HL-60 (cell line): ENCODE measurements around the gene PRKAR1B.
"Not testable (repeated sequence)": the region's sequence is repeated elsewhere in the genome, so short reads cannot be mapped to it uniquely, and the experiment has no call there.

ENCODE experiments used
- DNase-seq, 2 experiments: peaks; one replicate each; pipeline ENCODE4 v3.0.0-alpha.2; 2010 to 2020; ENCODE audit warnings: low read depth in 1 of 2, low spot score in 1 of 2
- H3K27ac ChIP-seq: fragments of 250-450 bp; sonication (Bioruptor Pico); replicated peaks from 2 replicates; pipeline ENCODE4 v1.5.1; 2020; ENCODE audit warnings: mild to moderate bottlenecking, moderate library complexity
- H3K27me3 ChIP-seq: fragments of 250-450 bp; sonication (Bioruptor Pico); 2 replicates; pipeline ENCODE4 v1.5.1; 2021; ENCODE audit warnings: mild to moderate bottlenecking, moderate library complexity; ENCODE audit not compliant: insufficient read depth, poor library complexity, severe bottlenecking
- H3K4me3 ChIP-seq: replicated peaks from 2 replicates; pipeline ENCODE4 v1.5.1; 2011; ENCODE audit warnings: mild to moderate bottlenecking, control low read depth, low read length; ENCODE audit not compliant: insufficient read depth
- GABPA ChIP-seq: IDR thresholded peaks from 2 replicates; pipeline ENCODE4 v1.6.1; 2012; ENCODE audit warnings: low read depth
- POLR2AphosphoS5 ChIP-seq: IDR thresholded peaks from 2 replicates; pipeline ENCODE4 v1.6.1; 2012; ENCODE audit warnings: low read depth
- SPI1 ChIP-seq: IDR thresholded peaks from 2 replicates; pipeline ENCODE4 v1.6.1; 2012; ENCODE audit warnings: low read depth, mild to moderate bottlenecking, borderline replicate concordance
- TF ChIP-seq, protein P1 (sequence below): IDR thresholded peaks from one replicate; pipeline ENCODE4 v1.5.1; 2011; ENCODE audit warnings: low read length, control low read depth, inconsistent platforms; ENCODE audit not compliant: insufficient read depth
- TF ChIP-seq, protein P2 (sequence below): IDR thresholded peaks from 2 replicates; pipeline ENCODE4 v1.6.1; 2012; ENCODE audit warnings: low read depth; ENCODE audit not compliant: insufficient replicate concordance

PRKAR1B gene

DNA sequence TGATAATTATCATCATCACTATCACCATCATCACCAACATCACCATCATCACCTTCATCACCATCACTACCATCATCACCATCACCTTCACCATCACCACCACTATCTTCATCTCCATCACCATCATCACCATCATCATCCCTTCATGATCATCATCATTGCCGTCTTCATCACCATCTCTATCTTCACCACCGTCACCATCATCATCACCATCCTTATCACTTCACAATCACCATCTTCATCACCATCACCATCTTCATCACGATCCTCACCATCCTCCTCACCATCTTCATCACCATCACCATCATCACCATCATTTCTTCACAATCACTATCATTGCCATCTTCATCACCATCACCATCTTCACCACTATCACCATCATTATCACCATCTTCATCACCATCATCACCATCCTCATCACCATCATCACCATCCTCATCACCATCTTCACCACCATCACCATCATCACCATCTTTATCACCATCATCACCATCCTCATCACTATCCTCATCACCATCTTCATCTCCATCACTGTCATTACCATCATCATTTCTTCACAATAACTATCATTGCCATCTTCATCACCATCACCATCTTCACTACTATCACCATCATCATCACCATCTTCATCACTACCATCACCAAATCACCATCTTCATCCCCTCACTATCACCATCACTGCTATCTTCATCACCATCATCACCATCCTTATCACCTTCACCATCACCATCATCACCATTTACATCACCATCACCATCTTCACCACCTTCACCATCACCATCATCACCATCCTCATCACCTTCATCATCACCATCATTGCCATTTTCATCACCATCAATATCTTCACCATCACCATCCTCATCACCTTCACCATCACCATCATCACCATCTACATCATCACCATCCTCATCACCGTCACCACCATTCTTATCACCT lies 73.0 kb downstream of the PRKAR1B start:
- DNase-seq: no peak
- TF ChIP-seq, protein P1, sequence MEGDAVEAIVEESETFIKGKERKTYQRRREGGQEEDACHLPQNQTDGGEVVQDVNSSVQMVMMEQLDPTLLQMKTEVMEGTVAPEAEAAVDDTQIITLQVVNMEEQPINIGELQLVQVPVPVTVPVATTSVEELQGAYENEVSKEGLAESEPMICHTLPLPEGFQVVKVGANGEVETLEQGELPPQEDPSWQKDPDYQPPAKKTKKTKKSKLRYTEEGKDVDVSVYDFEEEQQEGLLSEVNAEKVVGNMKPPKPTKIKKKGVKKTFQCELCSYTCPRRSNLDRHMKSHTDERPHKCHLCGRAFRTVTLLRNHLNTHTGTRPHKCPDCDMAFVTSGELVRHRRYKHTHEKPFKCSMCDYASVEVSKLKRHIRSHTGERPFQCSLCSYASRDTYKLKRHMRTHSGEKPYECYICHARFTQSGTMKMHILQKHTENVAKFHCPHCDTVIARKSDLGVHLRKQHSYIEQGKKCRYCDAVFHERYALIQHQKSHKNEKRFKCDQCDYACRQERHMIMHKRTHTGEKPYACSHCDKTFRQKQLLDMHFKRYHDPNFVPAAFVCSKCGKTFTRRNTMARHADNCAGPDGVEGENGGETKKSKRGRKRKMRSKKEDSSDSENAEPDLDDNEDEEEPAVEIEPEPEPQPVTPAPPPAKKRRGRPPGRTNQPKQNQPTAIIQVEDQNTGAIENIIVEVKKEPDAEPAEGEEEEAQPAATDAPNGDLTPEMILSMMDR: no peak
- TF ChIP-seq GABPA (no peak), POLR2AphosphoS5 (no peak), SPI1 (no peak)
- TF ChIP-seq, protein P2, sequence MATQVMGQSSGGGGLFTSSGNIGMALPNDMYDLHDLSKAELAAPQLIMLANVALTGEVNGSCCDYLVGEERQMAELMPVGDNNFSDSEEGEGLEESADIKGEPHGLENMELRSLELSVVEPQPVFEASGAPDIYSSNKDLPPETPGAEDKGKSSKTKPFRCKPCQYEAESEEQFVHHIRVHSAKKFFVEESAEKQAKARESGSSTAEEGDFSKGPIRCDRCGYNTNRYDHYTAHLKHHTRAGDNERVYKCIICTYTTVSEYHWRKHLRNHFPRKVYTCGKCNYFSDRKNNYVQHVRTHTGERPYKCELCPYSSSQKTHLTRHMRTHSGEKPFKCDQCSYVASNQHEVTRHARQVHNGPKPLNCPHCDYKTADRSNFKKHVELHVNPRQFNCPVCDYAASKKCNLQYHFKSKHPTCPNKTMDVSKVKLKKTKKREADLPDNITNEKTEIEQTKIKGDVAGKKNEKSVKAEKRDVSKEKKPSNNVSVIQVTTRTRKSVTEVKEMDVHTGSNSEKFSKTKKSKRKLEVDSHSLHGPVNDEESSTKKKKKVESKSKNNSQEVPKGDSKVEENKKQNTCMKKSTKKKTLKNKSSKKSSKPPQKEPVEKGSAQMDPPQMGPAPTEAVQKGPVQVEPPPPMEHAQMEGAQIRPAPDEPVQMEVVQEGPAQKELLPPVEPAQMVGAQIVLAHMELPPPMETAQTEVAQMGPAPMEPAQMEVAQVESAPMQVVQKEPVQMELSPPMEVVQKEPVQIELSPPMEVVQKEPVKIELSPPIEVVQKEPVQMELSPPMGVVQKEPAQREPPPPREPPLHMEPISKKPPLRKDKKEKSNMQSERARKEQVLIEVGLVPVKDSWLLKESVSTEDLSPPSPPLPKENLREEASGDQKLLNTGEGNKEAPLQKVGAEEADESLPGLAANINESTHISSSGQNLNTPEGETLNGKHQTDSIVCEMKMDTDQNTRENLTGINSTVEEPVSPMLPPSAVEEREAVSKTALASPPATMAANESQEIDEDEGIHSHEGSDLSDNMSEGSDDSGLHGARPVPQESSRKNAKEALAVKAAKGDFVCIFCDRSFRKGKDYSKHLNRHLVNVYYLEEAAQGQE: no peak
- no peak overlapping the region for H3K27ac ChIP-seq

DNA sequence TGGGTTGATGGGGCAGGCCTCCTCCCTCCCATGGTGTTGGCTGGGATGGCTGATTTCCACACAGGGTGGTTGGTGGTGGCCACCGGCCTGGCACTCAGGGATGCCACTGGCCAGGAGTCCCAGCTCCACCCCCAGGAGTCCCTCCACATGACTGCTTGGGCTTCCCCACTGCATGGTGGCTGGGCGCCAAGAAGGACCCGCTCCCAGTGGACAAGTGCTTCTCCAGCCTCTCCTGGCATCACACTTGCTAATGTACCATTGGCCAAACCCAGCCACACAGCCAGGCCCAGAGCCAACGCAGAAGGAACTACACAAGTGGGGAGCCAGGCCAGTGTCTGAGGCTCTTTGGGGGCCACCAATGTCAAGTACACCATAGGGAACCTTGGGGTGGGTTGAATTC lies 74.2 kb downstream of the PRKAR1B start:
- H3K27me3 ChIP-seq: no peaks in the 10 kb centered on the region
- no peak overlapping the region for H3K27ac ChIP-seq
- TF ChIP-seq SPI1 (no peak), POLR2AphosphoS5 (no peak), GABPA (no peak)
- TF ChIP-seq, protein P2: no peak
- TF ChIP-seq, protein P1: no peak
- no peak for DNase-seq
- H3K4me3 ChIP-seq: no peak overlapping the region

More for the DNA sequence above, 73.0 kb downstream of the PRKAR1B start:
- Histone ChIP-seq H3K27me3 (no peaks in the 10 kb centered on the region), H3K4me3 (no peak overlapping the region)

DNA sequence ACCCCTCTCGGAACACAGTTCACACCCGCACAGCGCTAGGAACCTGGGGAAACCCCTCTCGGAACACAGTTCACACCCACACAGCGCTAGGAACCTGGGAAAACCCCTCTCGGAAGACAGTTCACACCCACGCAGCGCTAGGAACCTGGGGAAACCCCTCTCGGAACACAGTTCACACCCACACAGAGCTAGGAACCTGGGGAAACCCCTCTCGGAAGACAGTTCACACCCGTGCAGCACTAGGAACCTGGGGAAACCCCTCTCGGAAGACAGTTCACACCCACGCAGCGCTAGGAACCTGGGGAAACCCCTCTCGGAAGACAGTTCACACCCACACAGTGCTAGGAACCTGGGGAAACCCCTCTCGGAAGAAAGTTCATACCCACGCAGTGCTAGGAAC lies 74.9 kb downstream of the PRKAR1B start:
- H3K4me3 ChIP-seq, DNase-seq, H3K27ac ChIP-seq, H3K27me3 ChIP-seq: not testable (repeated sequence)

DNA sequence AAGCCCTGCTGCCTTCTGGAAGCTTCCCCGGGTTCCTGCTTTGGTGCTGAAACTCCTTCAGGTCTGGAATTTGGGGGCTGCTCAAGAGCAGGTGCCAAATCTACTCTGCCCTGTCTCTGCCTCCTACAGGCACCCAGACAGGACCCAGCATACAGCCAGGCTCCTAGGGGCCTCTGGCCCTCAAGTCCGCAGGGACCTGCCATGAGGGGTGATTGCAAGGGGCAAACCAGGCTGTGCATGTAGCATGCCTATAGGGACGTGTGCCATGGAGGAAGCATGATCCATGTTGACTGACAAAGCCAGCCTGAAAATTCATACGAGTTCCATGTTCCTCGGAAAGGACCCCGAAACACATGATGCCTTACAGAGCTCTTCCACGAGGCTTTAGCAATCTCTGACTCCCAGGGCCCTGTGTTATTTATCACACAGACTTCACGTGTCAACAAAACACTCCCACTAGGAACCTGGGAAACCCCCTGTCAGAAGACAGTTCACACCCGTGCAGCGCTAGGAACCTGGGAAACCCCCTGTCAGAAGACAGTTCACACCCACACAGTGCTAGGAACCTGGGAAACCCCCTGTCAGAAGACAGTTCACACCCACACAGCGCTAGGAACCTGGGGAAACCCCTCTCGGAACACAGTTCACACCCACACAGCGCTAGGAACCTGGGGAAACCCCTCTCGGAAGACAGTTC lies 75.9 kb downstream of the PRKAR1B start:
- no peak for DNase-seq
- no peak overlapping the region for H3K27ac ChIP-seq
- H3K27me3 ChIP-seq: no peaks in the 10 kb centered on the region
- no peak overlapping the region for H3K4me3 ChIP-seq
- TF ChIP-seq GABPA: no peak
- TF ChIP-seq, protein P2: no peak
- TF ChIP-seq SPI1: no peak
- no peak for TF ChIP-seq POLR2AphosphoS5
- TF ChIP-seq, protein P1: no peak
